HAP-1 (cell line): Measurements from ENCODE around the gene ADH1C.
"Not testable (repeated sequence)": the region's sequence is repeated elsewhere in the genome, so short reads cannot be mapped to it uniquely, and the experiment has no call there.

ENCODE experiments used
- DNase-seq, 2 experiments: peaks; one replicate each; pipeline ENCODE4 v3.0.0-alpha.2; 2016 to 2020; ENCODE audit warnings: low spot score in 2 of 2
- H3K27me3 ChIP-seq: fragments of 250-450 bp; sonication (Bioruptor Pico); 2 replicates; pipeline ENCODE4 v1.5.1; 2020; ENCODE audit warnings: low read depth, mild to moderate bottlenecking, moderate library complexity
- H3K36me3 ChIP-seq: fragments of 250-450 bp; sonication (Bioruptor Pico); replicated peaks from 2 replicates; pipeline ENCODE4 v1.5.1; 2020; ENCODE audit warnings: mild to moderate bottlenecking
- H3K4me1 ChIP-seq: fragments of 250-450 bp; sonication (Bioruptor Pico); 2 replicates; pipeline ENCODE4 v1.5.1; 2020; ENCODE audit warnings: mild to moderate bottlenecking
- H3K4me3 ChIP-seq: fragments of 250-450 bp; sonication (Bioruptor Pico); 2 replicates; pipeline ENCODE4 v1.5.1; 2020; ENCODE audit warnings: mild to moderate bottlenecking, moderate library complexity
- H3K9me3 ChIP-seq: fragments of 250-450 bp; sonication (Bioruptor Pico); 2 replicates; pipeline ENCODE4 v1.5.1; 2020; ENCODE audit warnings: mild to moderate bottlenecking, moderate library complexity
- in situ Hi-C: fragments of 300-500 bp; cut with MboI; formaldehyde crosslinking; loops from 3 replicates; pipeline ENCODE4 v1.14.3; 2020; ENCODE audit warnings: low sequenced_read_pairs, inconsistent platforms, mixed read lengths

The ADH1C gene

GRCh38 chr4:99339172-99339571, 13.4 kb downstream of the ADH1C start:
- no peaks in the 10 kb centered on the region for H3K36me3 ChIP-seq
- no peak overlapping the region for H3K4me3 ChIP-seq
- no peaks in the 10 kb centered on the region for H3K9me3 ChIP-seq
- no peaks in the 10 kb centered on the region for H3K4me1 ChIP-seq
- DNase-seq, result no peak
- H3K27me3 ChIP-seq, result peaks cover 2% of the 10 kb centered on the region
- in situ Hi-C loops, result no loop called here

- DNase-seq, result no peak
- Histone ChIP-seq H3K4me1 (no peaks in the 10 kb centered on the region), H3K9me3 (no peaks in the 10 kb centered on the region), H3K4me3 (no peak overlapping the region), H3K36me3 (no peaks in the 10 kb centered on the region), H3K27me3 (peaks cover 6% of the 10 kb centered on the region; the same call in 1 of the 2 replicates)
- in situ Hi-C loops, result no loop called here
Measured at GRCh38 chr4:99336553-99336952, 16.0 kb downstream of the ADH1C start.

- DNase-seq, result no peak
- Histone ChIP-seq H3K4me3 (no peak overlapping the region), H3K36me3 (no peaks in the 10 kb centered on the region), H3K9me3 (no peaks in the 10 kb centered on the region), H3K27me3 (peaks cover 6% of the 10 kb centered on the region; the same call in 1 of the 2 replicates), H3K4me1 (no peaks in the 10 kb centered on the region)
- in situ Hi-C loops, result no loop called here
Measured at GRCh38 chr4:99334880-99335279, 17.7 kb downstream of the ADH1C start.

GRCh38 chr4:99330648-99331047, 21.9 kb downstream of the ADH1C start:
- Histone ChIP-seq H3K27me3 (peaks cover 6% of the 10 kb centered on the region; the same call in 1 of the 2 replicates), H3K36me3 (no peaks in the 10 kb centered on the region), H3K4me3 (no peak overlapping the region), H3K4me1 (no peaks in the 10 kb centered on the region), H3K9me3 (no peaks in the 10 kb centered on the region)
- in situ Hi-C loops, result no loop called here
- no peak for DNase-seq

- in situ Hi-C loops, result no loop called here
- no peak for DNase-seq
- peaks cover 6% of the 10 kb centered on the region; the same call in 1 of the 2 replicates for H3K27me3 ChIP-seq
Measured at GRCh38 chr4:99329876-99330275, 22.7 kb downstream of the ADH1C start.

GRCh38 chr4:99324979-99325378, 27.6 kb downstream of the ADH1C start:
- Histone ChIP-seq H3K27me3 (no peaks in the 10 kb centered on the region), H3K4me3 (no peak overlapping the region), H3K9me3 (no peaks in the 10 kb centered on the region), H3K4me1 (no peaks in the 10 kb centered on the region), H3K36me3 (no peaks in the 10 kb centered on the region)
- in situ Hi-C loops, result no loop called here
- DNase-seq, result no peak

More at GRCh38 chr4:99329876-99330275, 22.7 kb downstream of the ADH1C start:
- Histone ChIP-seq H3K9me3 (no peaks in the 10 kb centered on the region), H3K4me1 (no peaks in the 10 kb centered on the region), H3K4me3 (no peak overlapping the region), H3K36me3 (no peaks in the 10 kb centered on the region)

- Histone ChIP-seq H3K27me3 (no peaks in the 10 kb centered on the region), H3K4me3 (no peak overlapping the region), H3K36me3 (no peaks in the 10 kb centered on the region), H3K4me1 (no peaks in the 10 kb centered on the region), H3K9me3 (no peaks in the 10 kb centered on the region)
- in situ Hi-C loops, result no loop called here
- no peak for DNase-seq
Measured at GRCh38 chr4:99324361-99324760, 28.2 kb downstream of the ADH1C start.

- in situ Hi-C loops, result no loop called here
- Histone ChIP-seq H3K4me1 (no peaks in the 10 kb centered on the region), H3K4me3 (no peak overlapping the region), H3K36me3 (no peaks in the 10 kb centered on the region), H3K9me3 (no peaks in the 10 kb centered on the region), H3K27me3 (no peaks in the 10 kb centered on the region)
- DNase-seq, result no peak
Measured at GRCh38 chr4:99323756-99324155, 28.8 kb downstream of the ADH1C start.

- DNase-seq, result no peak
- no peak within 1 kb of the TSS for H3K4me3 ChIP-seq
- no peaks in the 10 kb centered on the region for H3K4me1 ChIP-seq
- H3K9me3 ChIP-seq, result no peaks in the 10 kb centered on the region
- in situ Hi-C loops, result no loop called here
- H3K27me3 ChIP-seq, result no peaks in the 10 kb centered on the region
- H3K36me3 ChIP-seq, result no peaks in the 10 kb centered on the region
Measured at GRCh38 chr4:99321241-99322191, 31.0 kb downstream of the ADH1C start, which contains the start of gene ADH1B. Gene ADH1B, minus strand, starts transcription at chr4:99321401. Its CDS starts 70 bp downstream, at chr4:99321331.

GRCh38 chr4:99317811-99318210, 34.7 kb downstream of the ADH1C start:
- DNase-seq, in situ Hi-C loops, H3K4me3 ChIP-seq, H3K9me3 ChIP-seq, H3K4me1 ChIP-seq, H3K27me3 ChIP-seq, H3K36me3 ChIP-seq: not testable (repeated sequence)

- Histone ChIP-seq H3K4me3 (no peak overlapping the region), H3K27me3 (no peaks in the 10 kb centered on the region), H3K4me1 (no peaks in the 10 kb centered on the region), H3K9me3 (no peaks in the 10 kb centered on the region), H3K36me3 (no peaks in the 10 kb centered on the region)
- no peak for DNase-seq
- in situ Hi-C loops, result no loop called here
Measured at GRCh38 chr4:99317354-99317753, 35.2 kb downstream of the ADH1C start.

- no peak overlapping the region for H3K4me3 ChIP-seq
- in situ Hi-C loops, result no loop called here
- no peaks in the 10 kb centered on the region for H3K4me1 ChIP-seq
- no peaks in the 10 kb centered on the region for H3K9me3 ChIP-seq
- H3K27me3 ChIP-seq, result 0 out of 2 replicates have a peak, but pooled peaks cover 2% of the 10 kb centered on the region
- H3K36me3 ChIP-seq, result no peaks in the 10 kb centered on the region
- no peak for DNase-seq
Measured at GRCh38 chr4:99315839-99316238, 36.7 kb downstream of the ADH1C start.

- H3K4me1 ChIP-seq, result no peaks in the 10 kb centered on the region
- DNase-seq, result no peak
- no peak overlapping the region for H3K4me3 ChIP-seq
- peaks cover 4% of the 10 kb centered on the region; the same call in 1 of the 2 replicates for H3K27me3 ChIP-seq
- in situ Hi-C loops, result no loop called here
- H3K36me3 ChIP-seq, result no peaks in the 10 kb centered on the region
- H3K9me3 ChIP-seq, result no peaks in the 10 kb centered on the region
Measured at GRCh38 chr4:99314211-99314610, 38.3 kb downstream of the ADH1C start.

GRCh38 chr4:99310389-99310788, 42.2 kb downstream of the ADH1C start:
- no peaks in the 10 kb centered on the region for H3K36me3 ChIP-seq
- H3K27me3 ChIP-seq, result peaks cover 4% of the 10 kb centered on the region; the same call in 1 of the 2 replicates
- peaks cover 4% of the 10 kb centered on the region; the same call in 1 of the 2 replicates for H3K4me1 ChIP-seq
- no peak overlapping the region for H3K4me3 ChIP-seq
- DNase-seq, result no peak
- no peaks in the 10 kb centered on the region for H3K9me3 ChIP-seq
- in situ Hi-C loops, result no loop called here
